Measurements from ENCODE around the gene AFM.

Gene AFM

GRCh38 chr4:73446336-73446938 lies 35.1 kb upstream of the AFM start (continued):
- 0 out of 2 replicates have a peak, but pooled peaks have one; percentile 16 for TF ChIP-seq CTCF (tag by site-specific recombination; IDR thresholded peaks at IDR 0.05)

GRCh38 chr4:73447671-73448070 lies 33.9 kb upstream of the AFM start:
- no peaks in the 10 kb centered on the region for H3K36me3 ChIP-seq (ENCODE audit: control insufficient read depth in 2 of 2, insufficient read depth in 1 of 2, low read length in 2 of 2)
- POLR2A ChIA-PET = no interaction called here
- H3K4me1 ChIP-seq (ENCODE audit: control insufficient read depth, insufficient read depth, low read length) = no peaks in the 10 kb centered on the region
- H3K9me3 ChIP-seq (ENCODE audit: control insufficient read depth, insufficient read depth, low read depth, low read length) = no peaks in the 10 kb centered on the region
- CTCF ChIA-PET = interaction anchor here (0.7 to 1.9 kb wide), 3 partner anchors 23 to 196 kb away, joined by 3 to 7 read pairs (median 5); no protein-coding TSS in a partner anchor
- H3K4me3 ChIP-seq (ENCODE audit: low read depth, low read length) = no peak overlapping the region
- TF ChIP-seq ZBTB44 (tag by site-specific recombination; IDR thresholded peaks at IDR 0.05) (no peak), ZNF362 (tag by site-specific recombination; IDR thresholded peaks at IDR 0.05) (no peak), GFI1B (tag by site-specific recombination; IDR thresholded peaks at IDR 0.05) (no peak), SCRT2 (tag by site-specific recombination; IDR thresholded peaks at IDR 0.05) (no peak), ZNF366 (tag by site-specific recombination; conservative IDR thresholded peaks at IDR 0.05) (no peak), ZSCAN23 (tag by site-specific recombination; IDR thresholded peaks at IDR 0.05) (no peak), HOXA7 (CRISPR knock-in tag; IDR thresholded peaks at IDR 0.05; ENCODE audit: borderline replicate concordance) (no peak), ZNF133 (tag by site-specific recombination; IDR thresholded peaks at IDR 0.05) (no peak), TSHZ1 (tag by site-specific recombination; IDR thresholded peaks at IDR 0.05; ENCODE audit: borderline replicate concordance) (no peak), ZNF843 (tag by site-specific recombination; IDR thresholded peaks at IDR 0.05) (no peak), KLF7 (tag by site-specific recombination; IDR thresholded peaks at IDR 0.05; ENCODE audit: borderline replicate concordance) (no peak), ZFP69B (tag by site-specific recombination; IDR thresholded peaks at IDR 0.05) (no peak)
- H3K27ac ChIP-seq (ENCODE audit: extremely low read depth, low read depth, low read length) = no peak overlapping the region

GRCh38 chr4:73448448-73449203 lies 32.9 kb upstream of the AFM start:
- H3K4me3 ChIP-seq (ENCODE audit: low read depth, low read length) = no peak overlapping the region
- no peak overlapping the region for H3K27ac ChIP-seq (ENCODE audit: extremely low read depth, low read depth, low read length)
- ChIA-PET CTCF (interaction anchor here (0.7 to 1.2 kb wide), 2 partner anchors 138 to 195 kb away, joined by 3 to 5 read pairs; no protein-coding TSS in a partner anchor), POLR2A (no interaction called here)
- no peaks in the 10 kb centered on the region for H3K4me1 ChIP-seq (ENCODE audit: control insufficient read depth, insufficient read depth, low read length)
- TF ChIP-seq ZBTB7A (tag by site-specific recombination; IDR thresholded peaks at IDR 0.05; ENCODE audit: low read depth) (no peak), IKZF3 (tag by site-specific recombination; IDR thresholded peaks at IDR 0.05) (no peak), ZNF623 (tag by site-specific recombination; IDR thresholded peaks at IDR 0.05) (no peak), GLI4 (tag by site-specific recombination; IDR thresholded peaks at IDR 0.05) (no peak), TCF7L2 (IDR thresholded peaks at IDR 0.05; ENCODE audit: borderline replicate concordance, low read depth, low read length) (no peak)
- no peaks in the 10 kb centered on the region for H3K36me3 ChIP-seq (ENCODE audit: control insufficient read depth in 2 of 2, insufficient read depth in 1 of 2, low read length in 2 of 2)
- no peaks in the 10 kb centered on the region for H3K9me3 ChIP-seq (ENCODE audit: control insufficient read depth, insufficient read depth, low read depth, low read length)

Measured in HEK293 (cell line).